Posterior cingulate gyrus (tissue), 11 donors: ENCODE results near the gene XPR1.

ENCODE experiments used
- DNase-seq, 10 donors: peaks; one replicate each; pipeline versions ENCODE4 v3.0.0 to v3.0.0-alpha.2; 2020 to 2021; ENCODE audit warnings: mixed read lengths in 3 of 10
- intact Hi-C: fragments of 100-400 bp; cut with DNase I; formaldehyde crosslinking; loops from one replicate; pipeline ENCODE4 v1.15.1; 2023

XPR1 gene

GRCh38 chr1:180612632-180613031, 19.2 kb upstream of the XPR1 start:
- DNase-seq, result no peak
- intact Hi-C loops, result no loop called here

DNA sequence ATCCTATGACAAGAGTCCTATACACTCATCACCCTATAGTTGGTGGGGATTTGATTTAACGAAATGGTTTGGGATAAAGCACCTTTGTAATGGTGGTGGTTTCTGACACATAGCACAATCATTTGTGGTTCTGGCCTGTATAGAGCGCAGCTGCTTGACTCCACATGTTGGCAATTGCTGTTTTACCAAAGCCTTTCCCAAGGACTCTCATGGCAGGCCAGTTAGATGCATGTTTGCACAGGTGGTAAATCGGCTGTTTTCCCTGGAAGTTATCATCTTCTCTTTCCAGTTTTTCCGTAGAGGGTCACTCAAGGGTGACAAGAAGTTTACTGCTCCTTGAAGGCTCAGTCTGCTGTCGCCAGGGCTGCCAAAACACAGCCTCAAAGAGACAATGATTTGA, 17.1 kb upstream of the XPR1 start:
- DNase-seq, result no peak
- intact Hi-C loops, result no loop called here

GRCh38 chr1:180615493-180616290, 16.1 kb upstream of the XPR1 start:
- intact Hi-C loops, result no loop called here
- no peak for DNase-seq

- DNase-seq, result no peak
- intact Hi-C loops, result no loop called here
Measured at GRCh38 chr1:180616439-180616838, 15.4 kb upstream of the XPR1 start.

- no peak for DNase-seq
- intact Hi-C loops, result no loop called here
Measured at GRCh38 chr1:180617774-180618395, 13.9 kb upstream of the XPR1 start.

DNA sequence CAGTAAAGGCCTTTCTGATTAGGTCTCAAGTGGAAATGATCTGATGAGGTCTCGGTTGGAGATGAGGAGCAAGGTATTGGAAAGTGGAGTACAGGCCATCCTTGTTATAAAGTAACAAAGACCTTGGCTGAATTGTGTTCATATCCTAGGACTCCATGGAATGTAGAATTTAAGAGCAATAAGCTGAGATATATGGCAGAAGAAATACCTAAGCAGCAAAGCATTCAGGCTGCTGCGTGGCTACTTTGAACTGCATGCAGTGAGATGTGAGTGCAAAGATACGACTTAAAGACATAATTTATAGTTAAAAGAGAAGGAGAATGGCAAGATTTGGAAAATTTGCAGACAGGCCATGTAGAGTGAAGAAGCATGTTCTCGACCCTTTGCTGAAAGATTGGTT, 11.2 kb upstream of the XPR1 start:
- intact Hi-C loops, result no loop called here
- no peak for DNase-seq

DNA sequence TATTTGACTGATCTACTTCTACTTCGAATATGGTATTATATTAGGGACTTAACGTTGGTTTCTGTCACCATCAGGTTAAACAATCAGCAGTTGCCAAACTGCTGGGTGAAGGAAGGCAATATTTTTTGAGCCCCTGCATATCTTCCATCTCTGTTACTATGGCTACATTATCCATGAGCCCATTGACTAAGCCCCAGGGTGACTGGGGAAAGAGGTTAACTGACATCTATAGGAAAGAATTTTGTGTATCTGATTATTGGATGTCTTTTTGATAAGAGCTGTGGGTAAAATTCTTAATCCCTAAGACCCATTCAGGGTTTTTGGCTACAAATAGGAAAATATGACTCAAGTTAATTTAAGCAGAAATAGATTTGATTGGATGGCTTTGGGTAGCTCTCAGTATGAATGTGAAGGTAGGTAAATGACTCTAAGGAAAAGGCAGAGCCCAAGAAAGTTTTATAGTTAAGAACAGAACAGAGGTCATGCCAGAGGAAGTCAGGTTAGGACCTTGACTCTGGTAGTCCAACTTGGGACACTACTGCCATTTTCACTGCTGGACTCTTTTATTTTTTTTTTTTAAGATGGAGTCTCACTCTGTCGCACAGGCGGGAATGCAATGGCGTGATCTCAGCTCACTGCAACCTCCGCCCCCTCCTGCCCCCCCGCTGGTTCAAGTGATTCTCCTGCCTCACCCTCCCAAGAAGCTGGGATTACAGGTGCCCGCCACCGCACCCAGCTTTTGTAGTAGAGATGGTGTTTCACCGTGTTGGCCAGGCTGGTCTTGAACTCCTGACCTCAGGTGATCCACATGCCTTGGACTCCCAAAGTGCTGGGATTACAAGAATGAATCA, 8.9 kb upstream of the XPR1 start:
- peak in 1 of 10 donors; percentile 73 for DNase-seq
- intact Hi-C loops, result no loop called here

DNA sequence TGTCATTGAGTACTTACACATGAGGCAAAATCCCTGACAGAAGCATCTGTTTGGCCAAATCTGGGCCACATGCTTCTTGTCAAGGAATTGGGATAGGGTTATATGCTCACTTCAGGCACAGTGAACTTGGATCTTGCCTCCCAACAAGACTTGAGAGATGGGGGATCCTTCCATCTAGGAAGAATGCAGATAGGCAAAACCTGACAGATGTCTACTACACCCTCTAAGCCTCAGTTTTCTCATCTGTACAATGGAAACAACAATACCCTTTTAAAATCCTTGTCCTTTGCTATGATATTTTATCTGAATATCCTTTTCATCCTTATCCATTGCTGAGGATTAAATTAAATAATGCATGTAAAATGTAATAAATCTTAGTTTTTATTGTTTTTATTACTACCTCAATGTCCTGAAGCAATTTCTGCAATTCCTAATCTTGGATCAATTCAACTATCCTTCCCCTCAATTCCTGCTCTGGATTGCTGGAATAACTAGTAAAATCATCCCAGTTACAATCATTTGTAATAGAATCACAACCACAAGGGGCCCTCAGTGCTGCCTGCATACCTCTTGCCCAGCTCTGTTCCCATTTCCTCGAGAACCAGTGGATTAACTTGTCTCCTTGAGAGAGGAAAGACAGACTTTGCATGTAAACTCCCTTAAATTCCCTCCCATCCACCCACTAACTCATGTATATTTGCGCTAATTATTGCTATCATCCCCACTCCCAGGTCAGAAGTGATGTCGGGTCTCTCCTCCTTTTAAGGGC, 8.1 kb upstream of the XPR1 start:
- intact Hi-C loops, result no loop called here
- DNase-seq, result no peak

DNA sequence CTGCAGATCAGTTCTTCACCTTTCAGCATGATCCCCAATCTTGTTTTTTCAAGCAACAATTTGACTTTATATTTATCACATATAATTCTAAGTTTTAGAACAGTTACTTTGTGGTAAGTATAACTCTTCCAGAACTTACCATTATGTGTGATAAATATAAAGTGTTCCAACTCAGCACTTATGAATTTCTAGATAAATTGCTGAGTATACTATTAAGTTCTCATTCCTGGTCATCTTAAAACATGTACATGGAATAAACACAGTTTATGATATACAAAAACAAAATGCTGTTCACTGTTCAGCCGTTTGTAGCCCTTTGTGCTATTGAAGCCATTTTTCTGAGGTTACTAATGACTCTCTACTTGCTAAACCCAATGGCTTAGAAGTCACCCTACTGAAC, 5.1 kb upstream of the XPR1 start:
- intact Hi-C loops, result no loop called here
- DNase-seq, result no peak

DNA sequence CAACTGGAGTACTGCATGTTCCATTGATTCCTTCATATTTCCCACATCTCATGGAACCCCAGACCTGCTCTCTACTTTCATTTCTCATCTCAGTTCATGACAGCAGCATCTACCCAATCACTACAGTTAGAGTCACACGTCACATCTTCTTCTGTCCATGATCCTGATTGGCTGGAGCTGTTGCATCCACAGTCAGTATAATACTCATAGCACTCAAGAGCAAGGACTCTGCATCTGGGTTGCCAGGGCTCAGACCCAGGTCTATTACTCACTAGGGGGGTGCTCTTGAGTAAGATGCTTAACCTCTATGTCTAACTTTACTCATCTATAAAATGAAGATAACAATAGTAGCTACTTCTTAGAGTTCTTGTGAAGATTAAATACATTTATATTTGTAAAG, 4.4 kb upstream of the XPR1 start:
- no peak for DNase-seq
- intact Hi-C loops, result no loop called here

DNA sequence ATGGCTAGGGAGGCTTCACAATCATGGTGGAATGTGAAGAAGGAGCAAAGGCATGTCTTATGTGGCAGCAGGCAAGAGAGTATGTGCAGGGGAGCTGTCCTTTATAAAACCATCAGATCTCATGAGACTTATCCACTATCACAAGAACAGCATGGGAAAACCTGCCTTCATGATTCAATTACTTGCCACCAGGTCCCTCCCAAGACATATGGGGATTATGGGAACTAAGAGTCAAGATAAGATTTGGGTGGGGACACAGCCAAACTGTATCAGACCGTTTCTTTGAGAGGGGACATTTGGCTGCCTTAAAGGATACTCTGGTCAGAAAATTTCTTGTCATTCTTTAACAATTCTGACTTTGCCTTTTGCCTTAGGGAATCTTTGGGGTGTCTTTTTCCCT, 3.2 kb upstream of the XPR1 start:
- DNase-seq, result no peak
- intact Hi-C loops, result no loop called here

DNA sequence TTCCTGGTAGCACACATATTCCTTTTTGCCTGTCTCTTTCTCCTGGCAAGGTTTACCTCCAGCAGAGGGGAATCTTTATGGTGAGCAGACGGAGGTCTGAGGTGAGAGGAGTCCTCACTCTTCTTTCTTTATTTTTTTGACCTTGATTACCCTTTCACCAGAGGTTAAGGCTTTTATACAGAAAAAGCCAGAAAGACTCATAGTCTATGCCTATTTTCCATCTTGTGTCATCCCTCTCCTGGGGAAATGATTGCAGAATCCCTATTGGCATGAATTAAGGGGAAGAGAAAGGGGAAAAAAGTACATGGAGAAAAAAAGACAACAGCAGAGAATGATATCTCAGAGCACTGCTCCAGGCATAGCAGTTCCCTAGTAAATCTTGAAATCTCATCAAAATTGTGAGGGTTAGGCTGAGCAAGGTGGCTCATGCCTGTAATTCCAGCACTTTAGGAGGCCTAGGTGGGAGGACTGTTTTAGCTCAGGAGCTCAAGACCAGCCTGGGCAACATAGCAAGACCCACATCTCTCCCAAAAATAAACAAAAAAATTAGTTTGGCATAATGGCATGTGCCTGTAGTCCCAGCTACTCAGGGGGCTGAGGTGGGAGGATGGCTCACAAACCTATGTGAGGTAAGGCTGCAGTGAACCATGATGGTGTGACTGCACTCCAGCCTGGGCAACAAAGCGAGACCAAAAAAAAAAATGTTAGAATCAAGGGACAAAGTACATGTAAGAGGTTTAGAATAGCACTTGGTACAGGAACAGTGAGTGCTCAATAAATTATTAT, 1.2 kb upstream of the XPR1 start:
- no peak for DNase-seq
- intact Hi-C loops, result loop anchor here (5.0 to 10.0 kb wide), 2 partner anchors 96 to 232 kb away; no protein-coding TSS in a partner anchor

GRCh38 chr1:180631194-180631765, 542 bp upstream of the XPR1 start:
- intact Hi-C loops, result loop anchor here (5.0 to 10.0 kb wide), 2 partner anchors 96 to 231 kb away; no protein-coding TSS in a partner anchor
- no peak for DNase-seq

DNA sequence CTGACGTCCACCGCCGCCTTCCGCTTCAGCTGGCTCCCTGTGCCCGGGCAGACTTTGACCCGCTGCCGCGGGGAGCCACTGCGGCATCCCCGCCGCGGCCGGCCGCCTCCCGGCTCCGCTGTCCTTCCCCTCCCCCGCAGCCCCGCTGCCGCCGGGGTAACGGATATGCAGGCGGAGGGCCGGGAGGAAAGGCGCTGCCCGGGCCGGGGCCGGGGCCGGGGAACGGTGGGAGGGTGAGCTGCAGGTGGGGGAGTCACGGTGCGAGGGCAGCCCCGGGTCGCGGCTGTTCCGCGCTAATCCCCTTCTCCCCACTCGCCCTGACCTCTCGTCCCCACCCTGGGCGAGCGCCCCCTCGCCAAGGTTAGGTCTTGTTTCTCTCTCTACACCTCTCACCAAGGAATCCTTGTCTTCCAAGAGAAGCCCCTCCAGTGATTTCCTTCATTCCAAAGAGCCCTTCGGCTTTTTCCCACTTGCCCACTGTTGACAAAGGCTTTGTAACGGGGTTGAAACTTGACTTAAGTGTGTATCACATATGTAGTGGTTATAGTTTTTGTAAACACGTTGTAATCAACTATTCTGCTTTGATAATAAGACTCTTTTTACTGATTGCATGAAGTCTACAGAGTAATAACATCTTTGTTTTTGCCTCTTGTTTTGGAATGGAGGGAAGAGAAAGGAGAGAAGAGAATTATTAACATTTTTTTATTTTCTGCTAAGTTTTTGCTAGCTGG, 669 bp downstream of the XPR1 start:
- DNase-seq, result peak in 7 of 10 donors; percentile 30 to 89 (median 50)

DNA sequence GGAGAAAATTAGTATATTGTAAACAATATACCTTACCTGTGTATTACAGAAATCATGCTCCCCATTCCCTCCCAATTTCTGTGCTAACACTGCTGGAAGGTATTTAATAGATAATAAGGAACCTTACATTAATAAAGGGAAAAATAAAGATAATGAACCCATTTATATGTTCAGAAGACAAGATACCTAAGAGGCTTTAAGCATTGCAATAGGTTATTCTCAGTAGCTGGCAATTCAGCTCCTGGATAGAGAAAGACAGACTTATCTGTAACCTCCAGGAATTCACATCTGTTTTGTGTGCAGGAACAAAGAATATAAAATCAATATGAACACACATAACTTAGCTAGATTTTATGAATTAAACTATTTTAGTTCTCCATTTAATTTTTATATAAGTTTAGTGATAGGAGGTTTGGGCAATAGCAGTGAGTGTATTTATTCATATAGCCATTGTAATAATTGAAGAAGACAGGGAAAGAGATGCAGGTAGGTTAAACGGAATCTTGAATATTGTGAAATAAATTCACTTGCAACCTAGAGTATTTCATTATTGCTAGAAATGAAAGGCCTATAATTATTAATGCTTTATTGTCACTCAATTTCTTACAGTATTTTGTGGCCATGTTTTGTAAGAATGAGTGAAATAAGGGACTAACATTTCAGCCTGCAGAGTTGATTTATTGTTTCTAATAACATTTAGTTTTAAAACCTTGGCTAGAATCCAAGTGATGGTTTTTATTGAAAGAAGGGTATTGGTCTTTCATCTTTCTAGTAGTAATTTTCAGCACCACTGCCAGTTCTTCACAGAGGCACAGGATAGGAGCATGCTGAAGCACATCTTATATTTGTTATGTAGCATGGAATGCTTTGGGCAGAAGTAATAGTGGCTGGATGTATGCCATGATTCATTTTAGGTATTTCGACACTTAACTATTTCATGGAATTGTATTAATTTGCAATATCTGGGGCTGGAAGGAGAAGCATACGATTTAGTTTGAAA, 1.5 kb downstream of the XPR1 start:
- no peak for DNase-seq
- intact Hi-C loops, result loop anchor here (2.0 to 10.0 kb wide), 3 partner anchors 99 to 229 kb away; partner anchors contain the start of gene ACBD6

More for the DNA sequence above, 669 bp downstream of the XPR1 start:
- intact Hi-C loops, result loop anchor here (2.0 to 10.0 kb wide), 3 partner anchors 98 to 230 kb away; partner anchors contain the start of gene ACBD6

GRCh38 chr1:180636138-180636537, 4.3 kb downstream of the XPR1 start:
- no peak for DNase-seq
- intact Hi-C loops, result loop anchor here (10.0 kb wide), 1 partner anchor 101 kb away; no protein-coding TSS in a partner anchor

DNA sequence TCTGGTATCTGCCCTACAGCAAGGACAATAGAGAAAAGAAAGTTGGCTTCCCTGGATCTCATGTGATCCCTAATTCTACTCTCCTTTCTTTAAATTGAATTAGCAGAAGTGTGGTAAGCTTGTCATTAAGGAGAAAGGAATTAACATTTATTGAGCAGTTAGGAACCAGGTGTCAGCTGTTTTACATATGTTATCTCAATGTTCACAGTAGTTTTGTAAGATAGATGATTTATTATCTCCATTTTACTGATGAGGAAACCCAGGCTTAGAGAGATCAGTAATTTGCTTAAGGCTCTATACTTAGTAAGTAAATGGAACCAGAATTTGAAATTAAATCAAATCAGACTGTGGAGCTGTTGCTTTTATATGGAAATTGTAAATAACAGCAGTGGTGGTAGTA, 8.0 kb downstream of the XPR1 start:
- no peak for DNase-seq

More for the DNA sequence above, 8.0 kb downstream of the XPR1 start:
- intact Hi-C loops, result loop anchor here (10.0 kb wide), 1 partner anchor 105 kb away; no protein-coding TSS in a partner anchor
